A673 (cell line): ENCODE measurements around the gene TMEM184B. TPM values are rescaled to one million over a fixed set of nuclear protein-coding genes. Genes with fewer than 3 reads are reported as not detected.

Experiments
- BruUV-seq: library from RNA; stranded (reverse); fragments of 400-500 nt; replicated peaks from 2 replicates; lab custom pipeline; 2021; lab: Mats Ljungman, UMichigan
- CTCF ChIA-PET: fragments of 300-600 bp; sonication (Branson Sonifier 250); formaldehyde crosslinking; loops from one replicate; lab custom pipeline; 2022; ENCODE audit warnings: antibody characterized with exemption; lab: Charles Lee
- POLR2A ChIA-PET: fragments of 300-600 bp; sonication (Branson Sonifier 250); formaldehyde crosslinking; loops from one replicate; lab custom pipeline; 2022; ENCODE audit warnings: antibody characterized with exemption; ENCODE audit not compliant: low non-redundant PET; lab: Charles Lee
- DNase-seq: peaks from one replicate; pipeline ENCODE4 v3.0.0-alpha.2; 2015; ENCODE audit warnings: low spot score
- H3K27ac ChIP-seq: fragments of 200-600 bp; sonication (generic); 2 replicates; pipeline ENCODE4 v1.5.1; 2016; ENCODE audit warnings: mixed run types, low read depth, mild to moderate bottlenecking, mixed read lengths, antibody characterized with exemption, low read length; ENCODE audit not compliant: poor library complexity, severe bottlenecking
- H3K27me3 ChIP-seq: fragments of 200-600 bp; sonication (generic); replicated peaks from 2 replicates; pipeline ENCODE4 v1.6.1; 2017; ENCODE audit warnings: mixed run types, low read depth, mild to moderate bottlenecking, mixed read lengths, antibody characterized with exemption, low read length; ENCODE audit not compliant: insufficient read depth, poor library complexity
- H3K36me3 ChIP-seq: fragments of 200-600 bp; sonication (generic); 2 replicates; pipeline ENCODE4 v1.6.1; 2016; ENCODE audit warnings: mixed run types, mild to moderate bottlenecking, mixed read lengths, antibody characterized with exemption, low read length; ENCODE audit not compliant: insufficient read depth, poor library complexity, severe bottlenecking
- H3K4me1 ChIP-seq: fragments of 200-600 bp; sonication (generic); 2 replicates; pipeline ENCODE4 v1.6.1; 2017; ENCODE audit warnings: mixed run types, mild to moderate bottlenecking, mixed read lengths, antibody characterized with exemption, low read length; ENCODE audit not compliant: insufficient read depth, poor library complexity, severe bottlenecking
- H3K4me3 ChIP-seq: fragments of 200-600 bp; sonication (generic); 2 replicates; pipeline ENCODE4 v1.5.1; 2016; ENCODE audit warnings: low read depth, mixed run types, mild to moderate bottlenecking, mixed read lengths, low read length; ENCODE audit not compliant: poor library complexity, severe bottlenecking
- H3K9me3 ChIP-seq: fragments of 200-600 bp; sonication (generic); 2 replicates; pipeline ENCODE4 v1.6.1; 2016; ENCODE audit warnings: mixed run types, low read depth, mild to moderate bottlenecking, mixed read lengths, antibody characterized with exemption, low read length; ENCODE audit not compliant: poor library complexity, severe bottlenecking
- CTCF ChIP-seq: fragments of 300-800, 200-600 bp; sonication (generic); conservative IDR thresholded peaks from 2 replicates; pipeline ENCODE4 v1.5.1; 2017; ENCODE audit warnings: low read depth, mild to moderate bottlenecking, antibody characterized with exemption, low read length, moderate library complexity, mixed read lengths
- EZH2 ChIP-seq: fragments of 200-600 bp; sonication (generic); IDR thresholded peaks from 2 replicates; pipeline ENCODE4 v1.6.1; 2017; ENCODE audit warnings: borderline replicate concordance, low read depth, mild to moderate bottlenecking, mixed read lengths, antibody characterized with exemption, low read length; ENCODE audit not compliant: poor library complexity, severe bottlenecking
- intact Hi-C: fragments of 100-400 bp; cut with micrococcal nuclease; formaldehyde crosslinking; loops from one replicate; pipeline ENCODE4 v1.10.0; 2022; ENCODE audit not compliant: unreplicated experiment
- total RNA-seq: library from RNA; stranded (reverse); gene quantifications from 2 replicates; pipeline ENCODE4 v1.2.3, GENCODE V29; 2021

Gene TMEM184B
- total RNA-seq, 1 experiment from 2014 or later, result 50.9 TPM

- Histone ChIP-seq H3K36me3 (no peaks in the 10 kb centered on the region), H3K4me3 (no peak overlapping the region), H3K9me3 (no peaks in the 10 kb centered on the region), H3K27me3 (no peaks in the 10 kb centered on the region), H3K27ac (no peak overlapping the region), H3K4me1 (peaks cover 7% of the 10 kb centered on the region)
- BruUV-seq, result no TSS peak
- POLR2A ChIA-PET, result no interaction called here
- CTCF ChIA-PET, result no interaction called here
- TF ChIP-seq EZH2 (no peak), CTCF (no peak)
- intact Hi-C loops, result no loop called here
- no peak for DNase-seq
Measured at GRCh38 chr22:38255697-38256096, 17.1 kb downstream of the TMEM184B start.

GRCh38 chr22:38251341-38251692 lies 21.5 kb downstream of the TMEM184B start:
- no peak for DNase-seq
- no peaks in the 10 kb centered on the region for H3K27me3 ChIP-seq
- intact Hi-C loops, result no loop called here
- ChIA-PET POLR2A (no interaction called here), CTCF (no interaction called here)
- H3K27ac ChIP-seq, result no peak overlapping the region
- no peaks in the 10 kb centered on the region for H3K4me1 ChIP-seq
- no peaks in the 10 kb centered on the region for H3K36me3 ChIP-seq
- H3K9me3 ChIP-seq, result no peaks in the 10 kb centered on the region
- H3K4me3 ChIP-seq, result no peak overlapping the region
- BruUV-seq, result no TSS peak
- TF ChIP-seq CTCF (no peak), EZH2 (no peak)

- intact Hi-C loops, result no loop called here
- Histone ChIP-seq H3K9me3 (no peaks in the 10 kb centered on the region), H3K27me3 (no peaks in the 10 kb centered on the region), H3K27ac (no peak overlapping the region), H3K36me3 (no peaks in the 10 kb centered on the region), H3K4me3 (no peak overlapping the region), H3K4me1 (no peaks in the 10 kb centered on the region)
- BruUV-seq, result no TSS peak
- CTCF ChIA-PET, result no interaction called here
- POLR2A ChIA-PET, result no interaction called here
- TF ChIP-seq EZH2 (no peak), CTCF (no peak)
- no peak for DNase-seq
Measured at GRCh38 chr22:38250643-38251340, 22.0 kb downstream of the TMEM184B start.
